PC-9 (cell line): ENCODE measurements around the gene DCD. TPM values are rescaled to one million over a fixed set of nuclear protein-coding genes. Genes with fewer than 3 reads are reported as not detected.

Experiments used
- BruUV-seq: library from RNA; stranded (reverse); fragments of 400-500 nt; replicated peaks from 2 replicates; lab custom pipeline; 2021; lab: Mats Ljungman, UMichigan
- CTCF ChIA-PET: fragments of 300-600 bp; sonication (Branson Sonifier 250); formaldehyde crosslinking; loops from one replicate; lab custom pipeline; 2022; ENCODE audit warnings: antibody characterized with exemption; lab: Charles Lee
- POLR2A ChIA-PET: fragments of 300-600 bp; sonication (Branson Sonifier 250); formaldehyde crosslinking; loops from one replicate; lab custom pipeline; 2022; ENCODE audit warnings: antibody characterized with exemption; ENCODE audit not compliant: unreplicated experiment; lab: Charles Lee
- DNase-seq, 2 experiments: peaks; one replicate each; pipeline versions ENCODE4 v3.0.0 to v3.0.0-alpha.2; 2015 to 2022; ENCODE audit warnings: mixed read lengths in 1 of 2
- H2AFZ ChIP-seq: fragments of 200-600 bp; sonication (generic); 2 replicates; pipeline ENCODE4 v1.8.1; 2017; ENCODE audit warnings: antibody characterized with exemption
- H3F3A ChIP-seq: fragments of 200-600 bp; sonication (generic); 2 replicates; pipeline ENCODE4 v1.8.1; 2017; ENCODE audit warnings: antibody characterized with exemption, mild to moderate bottlenecking, low read depth; ENCODE audit not compliant: insufficient read depth
- H3K27ac ChIP-seq: fragments of 200-600 bp; sonication (generic); 2 replicates; pipeline ENCODE4 v1.6.1; 2016; ENCODE audit warnings: mixed run types
- H3K27me3 ChIP-seq: fragments of 200-600 bp; sonication (generic); 2 replicates; pipeline ENCODE4 v1.6.1; 2016; ENCODE audit warnings: low read depth, mixed run types; ENCODE audit not compliant: insufficient read depth
- H3K36me3 ChIP-seq: fragments of 200-600 bp; sonication (generic); 2 replicates; pipeline ENCODE4 v1.6.1; 2016; ENCODE audit warnings: low read depth, mixed run types
- H3K4me1 ChIP-seq: fragments of 200-600 bp; sonication (generic); replicated peaks from 2 replicates; pipeline ENCODE4 v1.6.1; 2016; ENCODE audit warnings: mixed run types; ENCODE audit not compliant: insufficient read depth
- H3K4me2 ChIP-seq: fragments of 200-600 bp; sonication (generic); 2 replicates; pipeline ENCODE4 v1.6.1; 2017; ENCODE audit warnings: mixed run types
- H3K4me3 ChIP-seq: fragments of 200-600 bp; sonication (generic); 2 replicates; pipeline ENCODE4 v1.6.1; 2016; ENCODE audit warnings: mixed run types
- H3K79me2 ChIP-seq: fragments of 200-600 bp; sonication (generic); 2 replicates; pipeline ENCODE4 v1.6.1; 2017; ENCODE audit warnings: low read depth, mixed run types
- H3K9me2 ChIP-seq: fragments of 200-600 bp; sonication (generic); 2 replicates; pipeline ENCODE4 v1.8.1; 2017; ENCODE audit warnings: mild to moderate bottlenecking; ENCODE audit not compliant: insufficient read depth
- H3K9me3 ChIP-seq: fragments of 200-600 bp; sonication (generic); 2 replicates; pipeline ENCODE4 v1.8.1; 2016; ENCODE audit warnings: low read depth; ENCODE audit not compliant: insufficient read depth
- H4K20me1 ChIP-seq: fragments of 200-600 bp; sonication (generic); 2 replicates; pipeline ENCODE4 v1.8.1; 2017; ENCODE audit not compliant: insufficient read depth
- EZH2 ChIP-seq: fragments of 200-600 bp; sonication (generic); IDR thresholded peaks from 2 replicates; pipeline ENCODE4 v1.8.0; 2017; ENCODE audit warnings: antibody characterized with exemption, low read depth
- intact Hi-C: fragments of 100-400 bp; cut with micrococcal nuclease; formaldehyde crosslinking; loops from one replicate; pipeline ENCODE4 v1.10.0; 2022; ENCODE audit not compliant: unreplicated experiment
- total RNA-seq: library from RNA; stranded (reverse); gene quantifications from 2 replicates; pipeline ENCODE4 v1.2.3, GENCODE V29; 2021
- TF ChIP-seq, protein P1 (sequence below): fragments of 200-600 bp; sonication (generic); conservative IDR thresholded peaks from 2 replicates; pipeline ENCODE4 v1.6.1; 2017; ENCODE audit warnings: mixed run types, antibody characterized with exemption, mild to moderate bottlenecking, moderate library complexity

Gene DCD
- total RNA-seq, 1 experiment from 2014 or later = not detected

DNA sequence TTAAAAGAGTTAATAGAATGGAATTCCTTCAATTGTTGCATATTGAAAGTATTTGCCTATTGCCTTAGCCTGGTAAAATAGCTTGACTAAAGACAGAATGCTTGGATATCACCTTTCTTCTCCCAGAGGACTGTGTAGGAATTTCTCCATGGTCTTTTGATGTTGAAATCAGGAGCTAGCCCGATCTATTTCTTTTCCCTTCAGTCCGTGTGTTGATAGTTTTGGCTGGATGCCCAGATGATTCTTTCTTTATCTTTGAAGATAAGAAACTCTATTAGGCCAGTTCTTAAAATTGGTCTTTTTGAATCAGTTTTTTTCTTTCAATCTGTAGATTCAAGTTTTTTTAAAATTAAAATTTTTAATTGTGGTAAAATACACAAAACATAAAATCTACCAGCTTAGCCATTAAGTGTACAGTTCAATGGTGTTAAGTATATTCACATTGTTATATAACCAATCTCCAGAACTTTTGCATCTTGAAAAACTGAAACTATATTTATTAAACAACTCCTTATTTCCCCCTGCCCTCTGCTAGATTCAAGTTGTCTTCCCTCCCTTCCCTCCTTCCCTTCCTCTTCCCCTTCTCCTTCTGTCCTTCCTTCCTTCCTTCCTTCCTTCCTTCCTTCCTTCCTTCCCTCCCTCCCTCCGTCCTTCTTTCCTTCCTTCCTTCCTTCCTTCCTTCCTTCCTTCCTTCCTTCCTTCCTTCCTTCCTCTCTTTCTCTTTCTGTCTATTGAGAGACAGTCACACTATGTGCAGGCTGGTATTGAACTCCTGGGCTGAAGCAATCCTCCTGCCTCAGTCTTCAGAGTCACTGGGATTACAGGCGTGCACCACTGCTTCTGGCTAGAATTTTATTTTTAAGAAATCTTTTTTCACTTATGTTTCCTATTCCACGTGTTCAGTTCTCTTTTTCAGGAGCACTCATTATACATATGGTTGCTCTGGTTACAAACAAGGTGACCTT is 23.6 kb downstream of the DCD start:
- TF ChIP-seq, protein P1, sequence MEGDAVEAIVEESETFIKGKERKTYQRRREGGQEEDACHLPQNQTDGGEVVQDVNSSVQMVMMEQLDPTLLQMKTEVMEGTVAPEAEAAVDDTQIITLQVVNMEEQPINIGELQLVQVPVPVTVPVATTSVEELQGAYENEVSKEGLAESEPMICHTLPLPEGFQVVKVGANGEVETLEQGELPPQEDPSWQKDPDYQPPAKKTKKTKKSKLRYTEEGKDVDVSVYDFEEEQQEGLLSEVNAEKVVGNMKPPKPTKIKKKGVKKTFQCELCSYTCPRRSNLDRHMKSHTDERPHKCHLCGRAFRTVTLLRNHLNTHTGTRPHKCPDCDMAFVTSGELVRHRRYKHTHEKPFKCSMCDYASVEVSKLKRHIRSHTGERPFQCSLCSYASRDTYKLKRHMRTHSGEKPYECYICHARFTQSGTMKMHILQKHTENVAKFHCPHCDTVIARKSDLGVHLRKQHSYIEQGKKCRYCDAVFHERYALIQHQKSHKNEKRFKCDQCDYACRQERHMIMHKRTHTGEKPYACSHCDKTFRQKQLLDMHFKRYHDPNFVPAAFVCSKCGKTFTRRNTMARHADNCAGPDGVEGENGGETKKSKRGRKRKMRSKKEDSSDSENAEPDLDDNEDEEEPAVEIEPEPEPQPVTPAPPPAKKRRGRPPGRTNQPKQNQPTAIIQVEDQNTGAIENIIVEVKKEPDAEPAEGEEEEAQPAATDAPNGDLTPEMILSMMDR = no peak
- no peak for TF ChIP-seq EZH2
- intact Hi-C loops = no loop called here
- Histone ChIP-seq H3K27ac (no peak overlapping the region), H3K36me3 (no peaks in the 10 kb centered on the region), H3K9me2 (no peaks in the 10 kb centered on the region), H3K9me3 (no peaks in the 10 kb centered on the region), H4K20me1 (no peaks in the 10 kb centered on the region), H3K4me3 (no peak overlapping the region), H3K79me2 (no peaks in the 10 kb centered on the region), H3K4me2 (no peak overlapping the region), H3K27me3 (0 out of 2 replicates have a peak, but pooled peaks cover 6% of the 10 kb centered on the region), H2AFZ (no peak overlapping the region), H3K4me1 (no peaks in the 10 kb centered on the region), H3F3A (no peaks in the 10 kb centered on the region)
- POLR2A ChIA-PET = no interaction called here
- CTCF ChIA-PET = no interaction called here
- BruUV-seq = no TSS peak
- no peak for DNase-seq

DNA sequence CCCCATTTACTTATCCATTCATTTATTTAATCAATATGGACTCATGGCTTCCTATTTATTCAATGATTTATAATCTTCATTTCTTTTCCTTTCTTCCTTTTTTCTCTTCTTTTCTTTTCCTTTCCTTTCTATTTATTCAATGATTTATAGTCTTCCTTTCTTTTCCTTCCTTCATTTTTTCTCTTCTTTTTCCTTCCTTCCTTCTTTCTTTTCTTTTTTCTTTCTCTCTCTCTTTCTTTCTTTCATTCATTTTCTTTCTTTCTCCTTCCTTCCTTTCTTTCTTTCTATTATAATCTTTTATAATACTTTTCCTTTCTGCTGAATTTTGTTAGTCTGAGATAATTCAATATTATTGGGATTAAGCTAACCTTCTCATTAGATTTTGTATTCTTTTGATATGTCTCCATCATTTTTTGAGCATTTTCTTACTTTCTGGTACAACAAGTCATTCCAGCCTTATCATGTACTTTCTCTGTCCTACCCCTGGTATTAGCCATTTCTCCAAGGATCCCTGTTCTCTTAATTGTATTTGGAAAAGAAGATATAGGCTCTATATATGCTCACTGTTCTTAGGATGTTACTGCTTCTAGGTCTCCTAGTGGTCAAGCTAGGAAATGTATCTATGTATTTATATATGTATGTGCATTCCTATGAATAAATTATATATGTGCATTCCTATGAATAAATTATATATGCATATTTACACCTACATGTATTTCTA is 25.5 kb downstream of the DCD start:
- no peaks in the 10 kb centered on the region for H3K36me3 ChIP-seq
- intact Hi-C loops = no loop called here
- no TSS peak for BruUV-seq
- no peaks in the 10 kb centered on the region for H3K4me1 ChIP-seq
- no peak overlapping the region for H3K27ac ChIP-seq
- ChIA-PET CTCF (no interaction called here), POLR2A (no interaction called here)
- no peak overlapping the region for H3K4me3 ChIP-seq
- TF ChIP-seq, protein P1 = peak; percentile 53; the same call in 1 of the 2 replicates
- no peak for TF ChIP-seq EZH2
- DNase-seq = no peak
- no peaks in the 10 kb centered on the region for H3F3A ChIP-seq
- no peaks in the 10 kb centered on the region for H3K79me2 ChIP-seq
- H3K9me2 ChIP-seq = no peaks in the 10 kb centered on the region
- H3K27me3 ChIP-seq = peaks cover 9% of the 10 kb centered on the region; the same call in 1 of the 2 replicates
- H2AFZ ChIP-seq = no peak overlapping the region
- no peak overlapping the region for H3K4me2 ChIP-seq
- H3K9me3 ChIP-seq = no peaks in the 10 kb centered on the region
- no peaks in the 10 kb centered on the region for H4K20me1 ChIP-seq

DNA sequence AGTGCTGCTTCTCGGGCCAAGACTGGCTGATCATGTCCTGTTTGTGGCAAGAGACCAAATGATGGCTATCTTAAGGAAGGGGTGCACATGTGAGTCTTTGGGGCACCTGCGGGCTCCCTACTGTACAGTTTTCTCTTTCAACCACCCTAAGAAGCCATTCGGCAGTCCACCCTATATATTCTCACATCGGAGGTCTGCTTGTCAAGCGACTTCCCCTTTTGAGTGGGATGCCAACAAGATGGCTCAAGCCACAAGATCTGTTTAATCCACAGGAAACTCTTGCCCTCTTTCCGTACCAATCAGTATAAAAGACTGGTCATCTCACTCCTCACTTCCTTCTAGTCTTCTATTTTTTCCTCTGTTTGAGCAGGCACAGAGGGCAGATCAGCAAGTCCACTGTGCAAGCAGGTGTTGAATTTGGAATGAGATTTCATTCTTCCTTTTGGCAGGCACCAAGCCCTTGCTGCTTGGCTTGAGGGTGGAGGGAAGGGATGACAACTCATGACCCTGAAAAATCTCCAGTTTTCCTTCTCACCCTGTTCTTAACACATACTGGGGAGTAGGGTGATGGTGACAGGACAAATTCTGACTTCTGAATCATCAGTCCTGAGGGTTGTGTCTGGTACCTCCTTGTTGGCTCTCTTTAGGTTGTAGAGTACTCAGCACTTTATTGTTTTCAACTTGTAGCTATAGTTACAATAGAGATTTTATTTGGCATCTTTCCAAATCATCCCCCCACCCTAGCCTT is 31.1 kb downstream of the DCD start:
- ChIA-PET POLR2A (no interaction called here), CTCF (no interaction called here)
- Histone ChIP-seq H3K36me3 (no peaks in the 10 kb centered on the region), H3F3A (no peaks in the 10 kb centered on the region), H3K4me2 (no peak overlapping the region), H3K9me2 (no peaks in the 10 kb centered on the region), H3K27ac (no peak overlapping the region), H3K79me2 (no peaks in the 10 kb centered on the region), H3K4me1 (no peaks in the 10 kb centered on the region), H3K4me3 (no peak overlapping the region), H4K20me1 (no peaks in the 10 kb centered on the region), H3K27me3 (peaks cover 52% of the 10 kb centered on the region), H3K9me3 (no peaks in the 10 kb centered on the region), H2AFZ (no peak overlapping the region)
- DNase-seq = no peak
- intact Hi-C loops = no loop called here
- TF ChIP-seq, protein P1 = no peak
- no peak for TF ChIP-seq EZH2
- BruUV-seq = no TSS peak
